T47D (cell line): ENCODE data around the gene INTS6L.

Experiments
- DNase-seq, 2 experiments: peaks; one replicate each; pipeline versions ENCODE4 v3.0.0 to v3.0.0-alpha.2; 2011 to 2012; ENCODE audit warnings: low read depth in 1 of 2, low spot score in 1 of 2
- JUND ChIP-seq: IDR thresholded peaks from 2 replicates; pipeline ENCODE4 v1.6.1; 2012; ENCODE audit warnings: low read depth
- in situ Hi-C: cut with HindIII; loops from 2 replicates; pipeline ENCODE4 v1.10.0; 2016; ENCODE audit warnings: low sequenced_read_pairs, low pct_unique_long_range_greater_than_20kb

Gene INTS6L, protein sequence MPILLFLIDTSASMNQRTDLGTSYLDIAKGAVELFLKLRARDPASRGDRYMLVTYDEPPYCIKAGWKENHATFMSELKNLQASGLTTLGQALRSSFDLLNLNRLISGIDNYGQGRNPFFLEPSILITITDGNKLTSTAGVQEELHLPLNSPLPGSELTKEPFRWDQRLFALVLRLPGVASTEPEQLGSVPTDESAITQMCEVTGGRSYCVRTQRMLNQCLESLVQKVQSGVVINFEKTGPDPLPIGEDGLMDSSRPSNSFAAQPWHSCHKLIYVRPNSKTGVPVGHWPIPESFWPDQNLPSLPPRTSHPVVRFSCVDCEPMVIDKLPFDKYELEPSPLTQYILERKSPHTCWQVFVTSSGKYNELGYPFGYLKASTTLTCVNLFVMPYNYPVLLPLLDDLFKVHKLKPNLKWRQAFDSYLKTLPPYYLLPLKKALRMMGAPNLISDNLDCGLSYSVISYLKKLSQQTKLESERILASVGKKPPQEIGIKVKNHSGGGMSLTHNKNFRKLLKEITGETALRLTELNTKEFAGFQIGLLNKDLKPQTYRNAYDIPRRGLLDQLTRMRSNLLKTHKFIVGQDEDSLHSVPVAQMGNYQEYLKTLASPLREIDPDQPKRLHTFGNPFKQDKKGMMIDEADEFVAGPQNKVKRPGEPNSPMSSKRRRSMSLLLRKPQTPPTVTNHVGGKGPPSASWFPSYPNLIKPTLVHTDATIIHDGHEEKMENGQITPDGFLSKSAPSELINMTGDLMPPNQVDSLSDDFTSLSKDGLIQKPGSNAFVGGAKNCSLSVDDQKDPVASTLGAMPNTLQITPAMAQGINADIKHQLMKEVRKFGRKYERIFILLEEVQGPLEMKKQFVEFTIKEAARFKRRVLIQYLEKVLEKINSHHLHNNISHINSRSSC

DNA sequence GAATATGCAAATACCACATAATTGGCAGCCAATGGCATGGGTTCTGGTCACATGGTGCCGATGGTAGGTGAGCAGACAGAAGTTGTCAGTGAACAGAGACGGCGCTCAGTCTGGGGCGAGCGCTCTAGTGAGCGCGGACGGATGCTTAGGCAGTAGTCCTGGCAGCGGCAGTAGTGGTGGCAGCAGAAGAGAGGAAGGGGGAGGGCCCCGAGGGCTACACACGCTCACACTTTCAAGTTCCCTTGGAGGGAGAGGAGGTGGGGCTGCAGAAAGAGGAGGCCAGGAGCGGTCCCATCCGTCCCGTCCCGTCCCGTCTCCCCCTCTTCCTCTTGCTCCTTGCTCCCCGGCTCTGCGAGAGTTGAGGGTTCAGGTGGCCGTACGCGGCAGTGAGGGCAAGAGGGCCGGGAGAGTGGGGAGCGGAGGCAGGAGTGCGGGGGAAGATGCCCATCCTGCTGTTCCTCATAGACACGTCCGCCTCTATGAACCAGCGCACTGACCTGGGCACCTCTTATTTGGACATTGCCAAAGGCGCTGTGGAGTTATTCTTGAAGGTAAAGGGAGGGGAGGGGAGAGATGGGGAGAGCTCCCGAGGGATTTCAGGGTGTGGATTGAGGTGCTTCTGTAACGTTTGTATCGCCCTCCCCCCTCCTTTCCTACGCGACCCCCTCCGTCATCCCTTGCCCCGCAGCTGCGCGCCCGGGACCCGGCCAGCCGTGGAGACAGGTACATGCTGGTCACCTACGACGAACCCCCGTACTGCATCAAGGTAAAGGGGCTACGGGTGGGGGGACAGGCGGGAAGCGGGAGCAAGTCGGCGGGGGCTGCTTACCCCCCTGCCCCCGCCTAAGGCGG, at the start of gene INTS6L:
INTS6L (plus strand) TSS at position 108 of the 852 bp plus-strand sequence; CDS start at position 441, 333 bp downstream.
- in situ Hi-C loops = no loop called here

DNA sequence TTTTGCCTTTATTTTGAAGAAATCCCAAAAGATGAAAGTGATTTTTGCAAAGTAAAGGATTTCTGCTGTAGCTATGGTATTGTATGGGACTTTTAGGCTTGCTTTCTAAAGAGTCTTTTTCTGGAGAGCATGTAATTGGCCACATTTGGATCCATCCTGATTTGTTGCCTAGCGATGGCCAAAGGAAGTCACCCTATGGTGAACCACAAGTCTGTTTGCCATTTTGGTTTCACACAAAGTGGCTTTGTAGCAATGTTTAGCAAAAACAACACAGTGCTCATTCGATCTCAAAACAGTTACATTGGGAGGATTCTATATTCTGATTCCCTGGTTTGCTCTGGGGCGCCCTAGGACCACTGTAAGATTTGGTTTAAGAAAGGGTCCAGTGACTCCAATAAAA, 44.1 kb upstream of the INTS6L start:
- no peak for DNase-seq
- TF ChIP-seq JUND = no peak
- in situ Hi-C loops = no loop called here

More for the DNA sequence above, at the start of gene INTS6L:
- TF ChIP-seq JUND = no peak
- DNase-seq = peak; percentile 34 to 90

DNA sequence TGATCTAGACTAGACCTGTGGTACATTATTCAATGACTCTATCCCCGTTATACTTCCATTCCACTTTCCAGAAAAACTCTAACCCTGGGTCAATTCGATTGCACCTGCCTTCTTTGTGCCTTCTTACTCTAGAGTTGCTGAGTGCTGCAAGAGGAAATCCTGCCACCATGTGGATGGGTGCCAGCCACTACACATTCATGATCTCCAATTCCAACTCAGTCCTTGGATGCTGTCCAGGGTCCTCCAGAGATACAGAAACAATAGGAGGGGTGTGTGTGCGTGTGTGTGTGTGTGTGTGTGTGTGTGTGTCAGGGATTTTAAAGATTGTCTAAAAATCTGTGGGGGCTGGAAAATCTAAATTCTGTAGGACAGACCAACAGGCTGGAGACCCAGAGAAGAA, 42.9 kb upstream of the INTS6L start:
- peak; percentile 1 to 77 for DNase-seq
- TF ChIP-seq JUND = no peak
- in situ Hi-C loops = no loop called here

DNA sequence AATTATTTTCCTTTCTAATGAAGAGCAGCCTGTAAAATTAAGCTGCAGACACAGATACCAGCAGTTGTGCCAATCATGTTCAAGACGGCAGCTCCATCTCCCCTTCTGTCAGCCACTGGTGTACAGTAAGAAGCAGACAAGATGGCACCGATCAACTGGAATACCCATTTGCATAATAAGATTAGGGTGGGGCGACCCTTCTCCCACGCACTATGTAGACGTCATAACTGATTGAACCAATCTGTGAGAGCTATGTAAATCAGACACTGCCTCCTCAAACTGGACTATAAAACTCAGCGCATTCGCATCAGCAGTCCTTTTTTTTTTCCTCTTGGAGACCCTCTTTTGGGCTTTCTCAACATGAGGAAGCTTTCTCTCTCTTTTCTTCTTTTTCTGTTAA, 40.4 kb upstream of the INTS6L start:
- in situ Hi-C loops = no loop called here

DNA sequence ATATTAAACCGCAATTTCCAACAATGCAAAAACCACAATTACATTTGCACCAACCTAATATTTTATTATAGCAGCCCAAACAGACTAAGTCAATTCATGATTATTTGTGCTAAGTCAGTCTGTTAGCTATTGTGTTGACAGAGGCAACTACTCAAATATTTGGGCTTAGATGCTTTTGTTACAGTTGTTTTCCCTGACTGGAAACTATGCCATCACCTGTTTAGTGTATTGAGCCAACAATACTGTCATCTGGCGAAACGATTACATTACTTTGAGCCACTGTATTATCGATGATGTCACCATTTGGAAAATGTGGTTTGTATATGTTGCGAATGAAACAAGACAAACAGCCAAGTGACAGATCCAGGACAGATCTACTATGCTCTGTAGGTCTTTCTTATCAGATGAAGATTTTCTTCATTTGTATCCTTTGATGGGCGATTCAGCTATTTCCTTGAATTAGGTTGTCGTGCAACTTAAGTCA, 38.7 kb upstream of the INTS6L start:
- DNase-seq = peak in 1 of 2 experiments; percentile 58
- TF ChIP-seq JUND = no peak
- in situ Hi-C loops = no loop called here

More for the DNA sequence above, 40.4 kb upstream of the INTS6L start:
- DNase-seq = peak in 1 of 2 experiments; percentile 20
- TF ChIP-seq JUND = no peak

DNA sequence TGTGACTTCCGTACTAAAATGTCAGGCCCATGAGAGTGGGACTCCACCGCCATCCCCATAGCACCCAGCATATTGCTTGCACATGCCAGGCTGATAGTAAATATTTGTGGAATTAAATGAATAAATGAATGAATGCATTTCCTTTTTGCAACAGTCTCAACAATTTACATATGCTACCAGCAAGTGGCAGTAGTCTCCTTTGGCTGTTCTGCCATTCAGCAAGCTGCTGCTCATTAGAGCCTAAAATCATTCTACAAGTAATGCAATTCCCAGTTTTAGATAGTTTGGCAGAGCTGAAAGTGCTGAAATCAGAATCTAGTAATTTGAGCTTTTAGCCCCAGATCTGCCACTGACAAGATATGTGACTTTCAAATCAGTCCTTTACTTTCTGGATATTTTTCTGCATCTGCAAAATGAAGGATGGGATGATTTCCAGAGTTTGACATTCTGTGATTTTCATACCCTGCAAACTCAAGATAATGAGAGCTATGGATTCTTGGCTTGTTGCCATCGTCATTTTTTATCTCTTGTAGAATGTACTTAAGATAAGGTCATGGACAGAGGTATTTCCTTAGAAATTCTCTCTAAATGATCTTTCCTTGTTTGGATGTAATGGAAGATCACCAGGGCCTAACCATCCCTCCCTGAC, 35.7 kb upstream of the INTS6L start:
- TF ChIP-seq JUND = no peak
- DNase-seq = peak in 1 of 2 experiments; percentile 41
- in situ Hi-C loops = no loop called here

DNA sequence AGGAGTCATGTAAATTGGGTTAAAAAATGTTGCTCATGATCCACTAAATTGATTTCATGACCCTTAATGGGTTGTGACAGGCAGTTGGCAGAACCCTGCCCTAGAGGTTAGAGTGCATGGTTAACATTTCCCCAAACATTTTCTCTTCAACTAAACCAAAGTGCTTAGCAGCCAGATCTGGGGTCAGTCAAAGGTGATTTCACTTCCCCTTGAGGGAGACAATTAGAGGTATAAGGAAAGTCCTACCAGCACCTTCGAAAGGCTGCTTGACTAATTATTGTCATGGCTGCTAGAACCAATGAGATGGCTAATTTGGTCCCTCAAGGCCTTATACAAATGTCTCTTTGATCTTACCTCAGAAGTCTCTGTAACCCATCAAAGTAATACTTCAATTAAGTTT, 30.9 kb upstream of the INTS6L start:
- in situ Hi-C loops = no loop called here
- no peak for DNase-seq
- no peak for TF ChIP-seq JUND

DNA sequence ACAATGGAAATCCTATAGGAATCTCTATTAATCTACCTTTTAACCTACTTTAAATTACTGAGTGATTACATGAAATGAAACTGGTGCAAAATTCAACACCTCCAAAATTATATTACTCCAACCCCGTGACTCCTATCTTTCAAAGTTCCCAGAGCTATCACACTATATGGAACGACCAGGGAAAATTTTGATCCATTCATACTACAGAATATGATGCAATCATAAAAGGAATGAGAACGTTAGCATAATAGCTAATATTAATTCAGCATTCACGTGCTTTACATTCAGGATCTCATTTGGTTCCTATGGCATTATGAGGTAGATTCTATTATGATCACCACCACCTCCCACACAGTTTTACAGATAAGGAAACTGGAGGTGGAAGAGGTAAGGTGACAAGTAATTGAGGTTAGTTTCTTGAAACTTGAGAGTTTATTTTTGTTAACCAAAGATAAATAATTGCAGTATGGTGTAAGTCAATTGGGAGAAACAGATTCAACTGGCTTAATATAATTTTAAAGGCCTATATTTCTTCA, 29.4 kb upstream of the INTS6L start:
- no peak for DNase-seq
- TF ChIP-seq JUND = no peak
- in situ Hi-C loops = no loop called here

DNA sequence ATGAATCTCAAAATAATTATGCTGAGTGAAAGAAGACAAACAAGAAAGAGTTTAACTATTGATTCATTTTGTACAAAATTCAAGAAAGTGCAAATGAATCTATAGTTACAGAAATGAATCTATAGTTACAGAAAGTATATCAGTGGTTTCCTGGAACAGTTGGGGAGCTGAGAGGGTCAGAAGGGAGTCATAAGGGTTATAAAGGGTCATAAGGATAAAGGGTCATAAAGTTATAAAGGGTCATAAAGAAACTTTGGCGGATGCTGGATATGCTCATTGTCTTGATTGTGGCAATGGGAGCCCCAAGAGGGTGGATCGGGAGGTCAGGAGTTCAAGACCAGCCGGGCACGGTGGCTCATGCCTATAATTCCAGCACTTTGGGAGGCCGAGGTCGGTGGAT, 26.0 kb upstream of the INTS6L start:
- in situ Hi-C loops = no loop called here
- DNase-seq = no peak
- no peak for TF ChIP-seq JUND

DNA sequence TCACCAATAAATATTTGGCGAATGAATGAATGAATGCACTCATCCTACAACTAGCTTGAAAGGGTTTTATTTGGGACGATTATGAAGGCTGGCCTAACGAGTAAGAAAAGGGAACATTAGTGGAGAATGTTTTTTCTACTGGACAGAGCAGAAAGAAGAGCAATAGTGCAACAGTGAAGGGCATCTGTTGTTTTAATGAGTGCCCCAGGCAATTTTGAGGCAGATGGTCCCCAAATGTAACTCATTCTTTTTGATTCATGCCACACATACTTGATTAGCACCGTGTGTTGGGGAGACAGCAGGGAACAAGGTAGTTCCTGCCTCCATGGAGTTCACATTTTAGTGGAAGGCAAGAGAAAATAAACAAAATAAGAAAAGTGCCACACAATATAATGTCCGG, 22.7 kb upstream of the INTS6L start:
- no peak for DNase-seq
- in situ Hi-C loops = no loop called here
- TF ChIP-seq JUND = no peak

DNA sequence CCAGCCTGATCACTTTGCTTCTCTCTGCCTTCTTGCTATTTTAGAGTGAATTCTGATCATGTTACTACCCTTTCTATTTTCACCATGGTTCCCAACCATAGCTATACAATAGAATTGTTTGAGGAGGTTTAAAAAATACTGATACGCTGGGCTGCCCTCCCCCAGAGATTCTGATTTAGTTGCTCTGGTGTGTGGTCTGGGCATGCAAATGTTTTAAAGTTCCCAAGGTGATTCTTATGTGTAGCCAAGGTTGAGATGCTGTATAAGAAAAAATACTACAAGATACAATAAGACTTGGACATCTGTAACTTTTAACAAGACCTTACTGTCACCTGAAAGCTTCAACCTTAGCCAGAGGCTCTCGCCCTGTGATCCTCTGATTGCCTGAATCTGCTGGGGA, 22.2 kb upstream of the INTS6L start:
- DNase-seq = no peak
- no peak for TF ChIP-seq JUND
- in situ Hi-C loops = no loop called here
